GM23248 (cell line): ENCODE data around the gene EPG5.

ENCODE experiments used
- EZH2 ChIP-seq: fragments of 200-600 bp; sonication (generic); IDR thresholded peaks from 2 replicates; pipeline ENCODE4 v1.6.1; 2018; ENCODE audit warnings: antibody characterized with exemption, mild to moderate bottlenecking; ENCODE audit not compliant: insufficient read depth, poor library complexity, severe bottlenecking
- EZH2phosphoT487 ChIP-seq: fragments of 200-600 bp; sonication (generic); IDR thresholded peaks from 2 replicates; pipeline ENCODE4 v1.6.1; 2018; ENCODE audit warnings: antibody characterized with exemption, moderate library complexity, mild to moderate bottlenecking, low read depth; ENCODE audit not compliant: insufficient read depth

- TF ChIP-seq EZH2 (no peak), EZH2phosphoT487 (no peak)
Observed at GRCh38 chr18:46010676-46011075, 43.5 kb upstream of the EPG5 start.
